Psoas muscle (tissue), 8 donors: ENCODE measurements around the gene ZDHHC18. TPM values are rescaled to one million over a fixed set of nuclear protein-coding genes. Genes with fewer than 3 reads are reported as not detected.

Experiments used
- ATAC-seq, 4 donors: fragments of 200-7000 bp; cut with Tn5 transposase; one replicate each; pipeline ENCODE4 v1.9.1; 2020; ENCODE audit warnings: moderate library complexity in 3 of 4, mild to moderate bottlenecking in 2 of 4
- DNase-seq, 2 donors: peaks; one replicate each; pipeline ENCODE4 v3.0.0-alpha.2; 2020
- H3K27ac ChIP-seq: fragments of 200-600 bp; one replicate; pipeline ENCODE4 v1.8.0; 2022
- H3K27me3 ChIP-seq, 3 donors: fragments of 200-600 bp in 1 of 3; one replicate each; pipeline versions ENCODE4 v1.6.1 to v1.8.0; 2013 to 2022; ENCODE audit warnings: low read length in 2 of 3, mild to moderate bottlenecking in 2 of 3, moderate library complexity in 1 of 3; ENCODE audit not compliant: insufficient read depth in 3 of 3
- H3K36me3 ChIP-seq, 2 donors: fragments of 200-600 bp in 1 of 2; one replicate each; pipeline versions ENCODE4 v1.6.1 to v1.8.0; 2013 to 2022; ENCODE audit warnings: low read depth in 1 of 2, mild to moderate bottlenecking in 1 of 2, moderate library complexity in 1 of 2; ENCODE audit not compliant: insufficient read depth in 1 of 2
- H3K4me1 ChIP-seq: fragments of 200-600 bp; one replicate; pipeline ENCODE4 v1.8.0; 2022
- H3K4me3 ChIP-seq: fragments of 200-600 bp; one replicate; pipeline ENCODE4 v1.8.0; 2022; ENCODE audit warnings: mild to moderate bottlenecking
- H3K9me3 ChIP-seq: fragments of 200-600 bp; one replicate; pipeline ENCODE4 v1.8.0; 2022
- WGBS, 3 donors: extraction: QIAGEN DNeasy Blood & Tissue Kit; methylation state at CpG; one replicate each; pipeline versions ENCODE4 v1.1.6 to v1.1.7; 2013; 5-methylcytosine and 5-hydroxymethylcytosine counted together
- intact Hi-C, 2 donors: fragments of 100-400 bp; cut with DNase I; formaldehyde crosslinking; loops; one replicate each; pipeline versions ENCODE4 v1.11.0 to v1.14.2; 2022
- polyA plus RNA-seq, 3 donors: library from polyadenylated mRNA; stranded (reverse); fragments of 200-250 nt; gene quantifications; one replicate each; pipeline ENCODE4 v1.2.3, GENCODE V29; 2013
- total RNA-seq, 4 donors: library from RNA; stranded (reverse); fragmentation: NEBNext Ultra II Directional in 2 of 4; extraction: Animal tissue kit (Norgen Biotek cat#: 25700) in 2 of 4; gene quantifications; one replicate each; pipeline versions ENCODE4 v1.2.1 to v1.2.4, GENCODE V29; 2021 to 2023
- TF ChIP-seq, protein P1 (sequence below): fragments of 200-600 bp; IDR thresholded peaks from one replicate; pipeline ENCODE4 v1.8.0; 2022; ENCODE audit warnings: antibody characterized with exemption
- donor health status: healthy with polysubstance abuse.
- donor health status: DM: no; HTN: no; CAD: no; lungs with moderate emphysema.
- donor health status: Bipolar disorder and iron deficiency.
- donor health status: healthy.
- donor health status: DM: yes; HTN: yes; CAD: no.
- donor health status: DM: no; HTN: no; CAD: no.
- donor health status: DM: no; HTN: no; CAD: no.
- donor health status: DM: yes; HTN: yes; CAD: no.

Gene ZDHHC18
- total and polyA plus RNA-seq, 7 donors, result 7.7 to 16.9 (median 10.8) TPM

DNA sequence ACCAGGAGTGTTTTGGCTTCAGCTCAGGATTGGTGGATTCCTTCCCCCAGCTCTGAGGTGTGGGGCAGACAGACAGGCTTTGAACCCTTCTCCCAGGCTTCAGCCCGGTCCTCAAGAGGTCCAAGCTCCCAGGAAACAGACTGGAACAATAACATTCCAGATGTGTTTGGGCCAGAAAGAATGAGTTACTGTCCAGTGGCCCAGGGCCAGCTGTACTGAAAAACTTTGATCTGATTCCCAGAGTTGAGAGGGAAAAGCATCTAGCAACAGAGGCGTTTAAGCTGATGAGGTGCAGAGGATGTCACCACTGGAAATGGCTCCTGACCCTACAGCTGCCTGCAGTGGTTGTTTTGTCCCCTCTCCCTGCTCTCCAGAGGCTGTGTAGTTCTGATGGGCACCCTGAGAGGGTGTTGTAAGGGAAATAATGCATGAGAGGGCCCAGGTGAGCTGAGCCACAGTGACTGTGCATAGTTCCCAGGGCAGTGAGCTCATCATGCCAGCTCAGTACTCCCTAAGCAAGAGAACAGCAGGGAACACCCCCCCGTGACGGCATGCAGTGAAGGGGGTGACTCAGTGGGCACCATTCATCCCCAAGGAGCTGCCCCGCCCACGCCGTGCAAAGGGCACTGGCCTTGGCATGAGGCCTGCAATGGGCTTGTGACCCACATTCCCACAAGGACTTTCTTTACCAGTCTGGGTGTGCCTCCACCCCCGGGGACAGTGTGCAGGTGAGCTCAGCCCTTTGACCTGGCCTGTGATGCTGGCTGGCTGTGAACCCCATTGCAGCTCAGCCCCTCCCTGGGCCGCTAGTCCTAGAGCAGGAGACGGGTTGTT lies 22.7 kb downstream of the ZDHHC18 start:
- DNase-seq (peak in 1 of 2 donors; percentile 61), ATAC-seq (peak; percentile 18 to 73 (median 46))
- H3K4me3 ChIP-seq, result no peak overlapping the region
- H3K27ac ChIP-seq, result no peak overlapping the region
- WGBS, 3 donors, result 69 to 87% (median 72%) methylated on average over 10 of the region's 10 CpGs
- TF ChIP-seq, protein P1, sequence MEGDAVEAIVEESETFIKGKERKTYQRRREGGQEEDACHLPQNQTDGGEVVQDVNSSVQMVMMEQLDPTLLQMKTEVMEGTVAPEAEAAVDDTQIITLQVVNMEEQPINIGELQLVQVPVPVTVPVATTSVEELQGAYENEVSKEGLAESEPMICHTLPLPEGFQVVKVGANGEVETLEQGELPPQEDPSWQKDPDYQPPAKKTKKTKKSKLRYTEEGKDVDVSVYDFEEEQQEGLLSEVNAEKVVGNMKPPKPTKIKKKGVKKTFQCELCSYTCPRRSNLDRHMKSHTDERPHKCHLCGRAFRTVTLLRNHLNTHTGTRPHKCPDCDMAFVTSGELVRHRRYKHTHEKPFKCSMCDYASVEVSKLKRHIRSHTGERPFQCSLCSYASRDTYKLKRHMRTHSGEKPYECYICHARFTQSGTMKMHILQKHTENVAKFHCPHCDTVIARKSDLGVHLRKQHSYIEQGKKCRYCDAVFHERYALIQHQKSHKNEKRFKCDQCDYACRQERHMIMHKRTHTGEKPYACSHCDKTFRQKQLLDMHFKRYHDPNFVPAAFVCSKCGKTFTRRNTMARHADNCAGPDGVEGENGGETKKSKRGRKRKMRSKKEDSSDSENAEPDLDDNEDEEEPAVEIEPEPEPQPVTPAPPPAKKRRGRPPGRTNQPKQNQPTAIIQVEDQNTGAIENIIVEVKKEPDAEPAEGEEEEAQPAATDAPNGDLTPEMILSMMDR, result no peak
- H3K27me3 ChIP-seq, result no peaks in the 10 kb centered on the region
- H3K4me1 ChIP-seq, result peaks cover 7% of the 10 kb centered on the region
- H3K36me3 ChIP-seq, result peaks cover 5 to 78% of the 10 kb centered on the region in 2 donors
- intact Hi-C loops, result no loop called here
- H3K9me3 ChIP-seq, result no peaks in the 10 kb centered on the region

DNA sequence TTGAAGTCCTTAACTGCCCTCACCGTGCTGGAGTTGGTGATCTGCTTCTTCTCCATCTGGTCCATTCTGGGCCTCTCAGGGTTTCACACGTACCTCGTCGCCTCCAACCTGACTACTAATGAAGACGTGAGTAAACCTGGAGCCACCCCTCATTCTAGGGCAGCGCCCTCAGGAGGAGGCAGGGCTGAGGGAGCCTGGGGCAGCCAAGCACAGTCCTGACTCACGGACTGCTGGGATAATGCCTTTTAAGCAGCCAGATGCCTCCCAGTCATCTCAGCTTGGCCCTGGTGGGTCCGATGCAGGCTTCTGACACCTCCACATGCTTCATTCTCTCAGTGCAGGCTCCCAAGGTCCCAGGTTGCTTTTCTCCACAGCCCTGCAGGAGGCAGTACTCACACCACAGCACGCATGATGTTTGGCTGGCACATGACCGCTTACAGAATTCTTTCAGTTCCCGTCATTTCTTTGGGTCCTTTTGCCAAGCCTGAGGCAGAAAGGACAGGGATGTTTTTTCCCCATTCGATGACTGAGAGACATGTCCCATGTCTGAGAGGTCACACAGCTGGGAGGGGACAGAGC lies 24.7 kb downstream of the ZDHHC18 start:
- 80 to 85% (median 85%) methylated on average over 12 of the region's 12 CpGs for WGBS, 3 donors
- DNase-seq, result no peak
- Histone ChIP-seq H3K36me3 (peaks cover 5 to 94% of the 10 kb centered on the region in 2 donors), H3K27ac (no peak overlapping the region), H3K4me3 (no peak overlapping the region), H3K27me3 (no peaks in the 10 kb centered on the region), H3K9me3 (no peaks in the 10 kb centered on the region), H3K4me1 (no peaks in the 10 kb centered on the region)
- ATAC-seq, result no peak
- TF ChIP-seq, protein P1, result no peak
- intact Hi-C loops, result loop anchor here in 1 of 2 donors (5.0 kb wide), 1 partner anchor 41 kb away; the partner anchor contains the start of gene GPN2

DNA sequence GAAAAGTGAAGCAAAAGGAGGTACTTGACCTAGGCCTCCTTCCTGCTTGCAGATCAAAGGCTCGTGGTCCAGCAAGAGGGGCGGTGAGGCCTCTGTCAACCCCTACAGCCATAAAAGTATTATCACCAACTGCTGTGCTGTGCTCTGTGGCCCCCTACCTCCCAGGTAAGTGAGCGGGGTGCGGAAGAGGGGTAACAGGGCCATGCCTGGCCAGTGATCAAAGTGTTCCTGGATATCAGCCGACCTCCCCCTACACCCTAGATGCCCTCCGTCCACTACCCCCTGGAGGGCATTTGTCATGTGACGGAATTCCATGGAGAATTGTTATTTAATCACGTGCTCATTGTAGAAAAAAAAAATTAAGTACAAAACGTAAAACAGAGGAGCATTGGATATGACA lies 26.2 kb downstream of the ZDHHC18 start:
- TF ChIP-seq, protein P1, result no peak
- intact Hi-C loops, result loop anchor here (1.0 to 5.0 kb wide), 3 partner anchors 26 to 40 kb away; partner anchors contain the start of gene GPN2 (in 1 of the 2)
- DNase-seq (no peak), ATAC-seq (no peak)
- no peak overlapping the region for H3K4me3 ChIP-seq
- H3K36me3 ChIP-seq, result peaks cover 5 to 89% of the 10 kb centered on the region in 2 donors
- no peaks in the 10 kb centered on the region for H3K9me3 ChIP-seq
- WGBS, 3 donors, result 71 to 79% (median 72%) methylated on average over 9 of the region's 9 CpGs
- H3K27ac ChIP-seq, result no peak overlapping the region
- H3K4me1 ChIP-seq, result no peaks in the 10 kb centered on the region
- H3K27me3 ChIP-seq, result no peaks in the 10 kb centered on the region

DNA sequence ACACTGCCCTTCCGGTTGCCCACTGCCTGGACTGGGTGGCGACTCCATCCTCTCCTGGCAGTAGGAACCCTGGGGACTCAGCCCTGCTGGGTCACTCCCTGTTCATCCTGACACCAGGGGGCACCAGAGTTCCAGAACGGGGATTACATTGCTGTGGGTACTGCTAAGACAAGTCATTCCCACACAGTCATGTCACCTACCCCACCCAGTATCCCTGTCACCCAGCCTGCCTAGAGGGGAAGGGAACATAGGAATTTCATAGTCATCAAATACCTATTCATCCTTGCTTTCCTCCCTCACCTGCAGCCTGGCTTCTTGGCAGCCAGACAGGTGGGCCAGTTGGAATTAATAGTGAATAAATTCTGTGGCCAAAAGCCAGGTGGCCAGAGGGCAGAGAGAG lies 26.7 kb downstream of the ZDHHC18 start:
- intact Hi-C loops, result loop anchor here (1.0 to 5.0 kb wide), 3 partner anchors 26 to 39 kb away; partner anchors contain the start of gene GPN2 (in 1 of the 2)
- WGBS, 3 donors, result 11 to 25% (median 18%) methylated on average over 3 of the region's 3 CpGs
- H3K27me3 ChIP-seq, result no peaks in the 10 kb centered on the region
- DNase-seq, result peak; percentile 87 to 93
- no peak overlapping the region for H3K4me3 ChIP-seq
- no peaks in the 10 kb centered on the region for H3K4me1 ChIP-seq
- peak overlapping the region; percentile 43 for H3K27ac ChIP-seq
- no peaks in the 10 kb centered on the region for H3K9me3 ChIP-seq
- ATAC-seq, result peak; percentile 92 to 98 (median 96)
- TF ChIP-seq, protein P1, result peak; percentile 83
- peaks cover 5 to 84% of the 10 kb centered on the region in 2 donors for H3K36me3 ChIP-seq
